HepG2 (cell line): ENCODE measurements around the gene TBC1D5.

Experiments
- JUN ChIP-seq: sonication (generic); formaldehyde crosslinking; IDR thresholded peaks from 2 replicates; pipeline ENCODE4 v1.4.0; 2020; ENCODE audit warnings: mild to moderate bottlenecking, missing genetic modification reagents
- TF ChIP-seq, protein P1 (sequence below): sonication (generic); formaldehyde crosslinking; IDR thresholded peaks from 2 replicates; pipeline ENCODE4 v1.5.0; 2020; ENCODE audit warnings: mild to moderate bottlenecking, missing genetic modification reagents, moderate library complexity

- TF ChIP-seq, protein P1, sequence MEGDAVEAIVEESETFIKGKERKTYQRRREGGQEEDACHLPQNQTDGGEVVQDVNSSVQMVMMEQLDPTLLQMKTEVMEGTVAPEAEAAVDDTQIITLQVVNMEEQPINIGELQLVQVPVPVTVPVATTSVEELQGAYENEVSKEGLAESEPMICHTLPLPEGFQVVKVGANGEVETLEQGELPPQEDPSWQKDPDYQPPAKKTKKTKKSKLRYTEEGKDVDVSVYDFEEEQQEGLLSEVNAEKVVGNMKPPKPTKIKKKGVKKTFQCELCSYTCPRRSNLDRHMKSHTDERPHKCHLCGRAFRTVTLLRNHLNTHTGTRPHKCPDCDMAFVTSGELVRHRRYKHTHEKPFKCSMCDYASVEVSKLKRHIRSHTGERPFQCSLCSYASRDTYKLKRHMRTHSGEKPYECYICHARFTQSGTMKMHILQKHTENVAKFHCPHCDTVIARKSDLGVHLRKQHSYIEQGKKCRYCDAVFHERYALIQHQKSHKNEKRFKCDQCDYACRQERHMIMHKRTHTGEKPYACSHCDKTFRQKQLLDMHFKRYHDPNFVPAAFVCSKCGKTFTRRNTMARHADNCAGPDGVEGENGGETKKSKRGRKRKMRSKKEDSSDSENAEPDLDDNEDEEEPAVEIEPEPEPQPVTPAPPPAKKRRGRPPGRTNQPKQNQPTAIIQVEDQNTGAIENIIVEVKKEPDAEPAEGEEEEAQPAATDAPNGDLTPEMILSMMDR (CRISPR knock-in tag): no peak
- no peak for TF ChIP-seq JUN
Observed at GRCh38 chr3:17144665-17144993, 597.8 kb downstream of the TBC1D5 start.
